Spinal cord (tissue), 10 donors: Measurements from ENCODE around the gene VSTM2L. TPM values are rescaled to one million over a fixed set of nuclear protein-coding genes. Genes with fewer than 3 reads are reported as not detected.

Source experiments
- DNase-seq, 6 donors: peaks; one replicate each; pipeline versions ENCODE4 v3.0.0 to v3.0.0-alpha.2; 2013 to 2015; ENCODE audit warnings: low spot score in 6 of 6, low read depth in 4 of 6
- H3K27ac ChIP-seq: one replicate; pipeline ENCODE4 v1.5.1; 2013; ENCODE audit warnings: low read depth, low read length, control low read depth
- H3K27me3 ChIP-seq: one replicate; pipeline ENCODE4 v1.6.1; 2013; ENCODE audit warnings: low read length; ENCODE audit not compliant: control insufficient read depth, insufficient read depth
- H3K36me3 ChIP-seq: one replicate; pipeline ENCODE4 v1.6.1; 2013; ENCODE audit warnings: low read length; ENCODE audit not compliant: control insufficient read depth, insufficient read depth
- H3K4me1 ChIP-seq: one replicate; pipeline ENCODE4 v1.6.1; 2013; ENCODE audit warnings: low read length; ENCODE audit not compliant: control insufficient read depth, insufficient read depth
- H3K4me3 ChIP-seq: one replicate; pipeline ENCODE4 v1.5.1; 2013; ENCODE audit warnings: low read depth, low read length, control low read depth
- H3K9me3 ChIP-seq: one replicate; pipeline ENCODE4 v1.6.1; 2013; ENCODE audit warnings: low read length; ENCODE audit not compliant: control insufficient read depth, insufficient read depth
- WGBS: methylation state at CpG from one replicate; pipeline ENCODE4 v1.1.5; 2013; ENCODE audit warnings: missing lambda C conversion rate; ENCODE audit not compliant: insufficient coverage; 5-methylcytosine and 5-hydroxymethylcytosine counted together
- polyA plus RNA-seq, 2 donors: library from polyadenylated mRNA; unstranded; fragments of 120-200 nt; gene quantifications; one replicate each; pipeline ENCODE4 v1.2.1, GENCODE V29; 2013; ENCODE audit not compliant: insufficient read length in 2 of 2
- total RNA-seq, 2 donors: library from RNA; depleted of rRNA in 1 of 2; stranded (reverse); fragments of 120-200 nt in 1 of 2; fragments of >200 nt in 1 of 2; gene quantifications; one replicate each; pipeline versions ENCODE4 v1.2.3 to v1.2.4, GENCODE V29; 2013 to 2014
- donor health status: healthy.

The VSTM2L gene
- total and polyA plus RNA-seq, 4 donors: 32.2 to 293 (median 144) TPM

GRCh38 chr20:37925265-37926165, 22.6 kb downstream of the VSTM2L start:
- Histone ChIP-seq H3K27ac (no peak overlapping the region), H3K9me3 (no peaks in the 10 kb centered on the region), H3K4me3 (no peak overlapping the region), H3K4me1 (peaks cover 16% of the 10 kb centered on the region), H3K36me3 (peaks cover 19% of the 10 kb centered on the region), H3K27me3 (no peaks in the 10 kb centered on the region)
- WGBS: 78% methylated on average over 14 of the region's 19 CpGs
- no peak for DNase-seq

DNA sequence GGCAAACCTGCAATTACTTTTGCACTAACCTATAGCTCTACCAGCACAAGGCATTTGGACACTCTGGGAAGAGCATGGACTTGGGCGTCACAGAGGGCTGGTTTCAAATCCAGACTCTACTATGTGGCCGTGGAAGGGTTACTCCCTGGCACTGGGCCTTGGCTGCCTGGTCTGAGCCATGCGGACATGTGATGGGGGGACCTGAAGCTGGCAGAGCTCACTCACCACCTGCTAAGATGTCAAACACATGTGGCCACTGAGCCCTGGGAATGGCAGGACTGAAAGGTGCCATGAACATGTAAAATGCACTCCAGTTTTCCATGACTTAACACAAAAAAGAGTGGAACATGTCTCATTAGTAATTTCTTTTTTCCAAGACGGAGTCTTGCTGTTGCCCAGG, 23.7 kb downstream of the VSTM2L start:
- no peak overlapping the region for H3K4me3 ChIP-seq
- no peak for DNase-seq
- WGBS: 60% methylated on average over 4 of the region's 4 CpGs
- H3K27ac ChIP-seq: no peak overlapping the region
- H3K9me3 ChIP-seq: no peaks in the 10 kb centered on the region
- peaks cover 17% of the 10 kb centered on the region for H3K4me1 ChIP-seq
- H3K36me3 ChIP-seq: peaks cover 29% of the 10 kb centered on the region
- H3K27me3 ChIP-seq: no peaks in the 10 kb centered on the region

- WGBS: 85% methylated on average over 14 of the region's 18 CpGs
- no peaks in the 10 kb centered on the region for H3K9me3 ChIP-seq
- H3K27me3 ChIP-seq: no peaks in the 10 kb centered on the region
Measured at GRCh38 chr20:37927410-37928095, 24.6 kb downstream of the VSTM2L start.

GRCh38 chr20:37928996-37929682, 26.2 kb downstream of the VSTM2L start:
- Histone ChIP-seq H3K27me3 (no peaks in the 10 kb centered on the region), H3K27ac (no peak overlapping the region), H3K36me3 (peaks cover 40% of the 10 kb centered on the region), H3K9me3 (no peaks in the 10 kb centered on the region), H3K4me3 (no peak overlapping the region), H3K4me1 (peaks cover 20% of the 10 kb centered on the region)
- no peak for DNase-seq
- WGBS: 76% methylated on average over 7 of the region's 8 CpGs

More at GRCh38 chr20:37927410-37928095, 24.6 kb downstream of the VSTM2L start:
- no peak for DNase-seq
- H3K4me1 ChIP-seq: peaks cover 17% of the 10 kb centered on the region
- H3K27ac ChIP-seq: no peak overlapping the region
- no peak overlapping the region for H3K4me3 ChIP-seq
- peaks cover 37% of the 10 kb centered on the region for H3K36me3 ChIP-seq

GRCh38 chr20:37929683-37930014, 26.7 kb downstream of the VSTM2L start:
- H3K27me3 ChIP-seq: no peaks in the 10 kb centered on the region
- no peak for DNase-seq
- peaks cover 25% of the 10 kb centered on the region for H3K4me1 ChIP-seq
- H3K36me3 ChIP-seq: peaks cover 46% of the 10 kb centered on the region
- H3K27ac ChIP-seq: no peak overlapping the region
- no peak overlapping the region for H3K4me3 ChIP-seq
- H3K9me3 ChIP-seq: no peaks in the 10 kb centered on the region
- 67% methylated on average over 1 of the region's 4 CpGs for WGBS

- Histone ChIP-seq H3K9me3 (no peaks in the 10 kb centered on the region), H3K27ac (no peak overlapping the region), H3K36me3 (peaks cover 45% of the 10 kb centered on the region)
Measured at GRCh38 chr20:37931153-37931922, 28.4 kb downstream of the VSTM2L start.

GRCh38 chr20:37932074-37932473, 29.1 kb downstream of the VSTM2L start:
- H3K27ac ChIP-seq: no peak overlapping the region
- peaks cover 28% of the 10 kb centered on the region for H3K4me1 ChIP-seq
- H3K27me3 ChIP-seq: no peaks in the 10 kb centered on the region
- H3K4me3 ChIP-seq: no peak overlapping the region
- 86% methylated on average over 8 of the region's 8 CpGs for WGBS
- no peaks in the 10 kb centered on the region for H3K9me3 ChIP-seq
- DNase-seq: no peak
- H3K36me3 ChIP-seq: peaks cover 47% of the 10 kb centered on the region

More at GRCh38 chr20:37931153-37931922, 28.4 kb downstream of the VSTM2L start:
- 75% methylated on average over 12 of the region's 27 CpGs for WGBS
- no peak for DNase-seq
- H3K4me3 ChIP-seq: no peak overlapping the region
- H3K27me3 ChIP-seq: no peaks in the 10 kb centered on the region
- H3K4me1 ChIP-seq: peaks cover 28% of the 10 kb centered on the region

- Histone ChIP-seq H3K36me3 (peaks cover 43% of the 10 kb centered on the region), H3K9me3 (no peaks in the 10 kb centered on the region), H3K27me3 (no peaks in the 10 kb centered on the region), H3K4me1 (peaks cover 28% of the 10 kb centered on the region), H3K27ac (no peak overlapping the region), H3K4me3 (no peak overlapping the region)
- 60% methylated on average over 4 of the region's 4 CpGs for WGBS
- no peak for DNase-seq
Measured at GRCh38 chr20:37932919-37933318, 30.0 kb downstream of the VSTM2L start.
